ENCODE results near the gene CHMP1A.

DNA sequence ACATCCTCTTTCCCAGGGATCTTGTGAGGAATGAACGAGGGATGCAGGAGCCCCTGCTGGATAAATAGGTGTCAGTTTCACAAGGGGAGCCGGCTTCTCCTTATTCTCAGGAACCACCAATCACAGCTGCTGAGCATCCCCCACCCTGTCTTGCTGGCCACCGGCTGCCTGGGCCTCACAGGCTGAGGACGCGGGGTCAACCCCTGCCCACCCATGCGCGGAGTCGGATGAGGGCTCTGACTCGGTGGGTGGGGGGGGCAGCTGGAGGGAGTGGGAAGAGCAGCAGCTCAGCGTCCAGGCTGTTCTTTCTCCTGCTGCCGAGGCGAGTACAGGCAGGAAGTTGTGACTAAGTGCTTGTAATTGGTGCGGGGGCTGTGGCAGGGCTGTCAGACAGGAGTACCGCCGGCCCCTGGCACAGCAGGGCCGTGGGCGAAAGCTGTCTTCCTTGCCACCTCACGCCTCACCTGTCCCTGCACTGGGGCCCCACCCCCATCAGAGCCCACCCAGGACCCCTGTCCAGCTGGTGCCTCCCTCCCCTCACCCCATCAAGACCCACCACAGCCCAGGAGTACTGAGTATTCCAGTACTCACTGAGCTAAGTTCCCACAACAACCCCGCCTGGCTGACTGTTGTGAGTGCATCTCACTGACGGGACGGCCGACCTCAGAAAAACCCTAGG lies 55.1 kb downstream of the CHMP1A start:
- TF ChIP-seq EZH2 (IDR thresholded peaks at IDR 0.05; ENCODE audit: insufficient read depth, poor library complexity, severe bottlenecking), result no peak
- TF ChIP-seq EZH2phosphoT487 (IDR thresholded peaks at IDR 0.05; ENCODE audit: insufficient read depth, low read depth), result no peak
